ENCODE results near the gene TMEM169.

- TF ChIP-seq CBFB (CRISPR knock-in tag; IDR thresholded peaks at IDR 0.05), result no peak
- no peak for TF ChIP-seq RCOR2 (CRISPR knock-in tag; IDR thresholded peaks at IDR 0.05)
- TF ChIP-seq CTCF (CRISPR knock-in tag; IDR thresholded peaks at IDR 0.05), result no peak
- TF ChIP-seq, protein P1, sequence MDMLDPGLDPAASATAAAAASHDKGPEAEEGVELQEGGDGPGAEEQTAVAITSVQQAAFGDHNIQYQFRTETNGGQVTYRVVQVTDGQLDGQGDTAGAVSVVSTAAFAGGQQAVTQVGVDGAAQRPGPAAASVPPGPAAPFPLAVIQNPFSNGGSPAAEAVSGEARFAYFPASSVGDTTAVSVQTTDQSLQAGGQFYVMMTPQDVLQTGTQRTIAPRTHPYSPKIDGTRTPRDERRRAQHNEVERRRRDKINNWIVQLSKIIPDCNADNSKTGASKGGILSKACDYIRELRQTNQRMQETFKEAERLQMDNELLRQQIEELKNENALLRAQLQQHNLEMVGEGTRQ (IDR thresholded peaks at IDR 0.05; ENCODE audit: low read depth, low read length), result no peak
- TF ChIP-seq, protein P1 (CRISPR knock-in tag; IDR thresholded peaks at IDR 0.05; ENCODE audit: borderline replicate concordance), result no peak
- no peak for TF ChIP-seq YY1 (IDR thresholded peaks at IDR 0.05; ENCODE audit: insufficient read depth, insufficient replicate concordance, low read depth, low read length)
These were observed 10.9 kb downstream of the TMEM169 start for GRCh38 chr2:216092646-216093045.
